ENCODE results near the gene C1orf226. TPM values are rescaled to one million over a fixed set of nuclear protein-coding genes. Genes with fewer than 3 reads are reported as not detected.

The C1orf226 gene
- total and polyA plus RNA-seq, 9 of the 15 experiments (the other 6 are each of a cell fraction or from before 2014, with no cell fraction given): 0.10 to 1.4 (median 0.47) TPM

DNA sequence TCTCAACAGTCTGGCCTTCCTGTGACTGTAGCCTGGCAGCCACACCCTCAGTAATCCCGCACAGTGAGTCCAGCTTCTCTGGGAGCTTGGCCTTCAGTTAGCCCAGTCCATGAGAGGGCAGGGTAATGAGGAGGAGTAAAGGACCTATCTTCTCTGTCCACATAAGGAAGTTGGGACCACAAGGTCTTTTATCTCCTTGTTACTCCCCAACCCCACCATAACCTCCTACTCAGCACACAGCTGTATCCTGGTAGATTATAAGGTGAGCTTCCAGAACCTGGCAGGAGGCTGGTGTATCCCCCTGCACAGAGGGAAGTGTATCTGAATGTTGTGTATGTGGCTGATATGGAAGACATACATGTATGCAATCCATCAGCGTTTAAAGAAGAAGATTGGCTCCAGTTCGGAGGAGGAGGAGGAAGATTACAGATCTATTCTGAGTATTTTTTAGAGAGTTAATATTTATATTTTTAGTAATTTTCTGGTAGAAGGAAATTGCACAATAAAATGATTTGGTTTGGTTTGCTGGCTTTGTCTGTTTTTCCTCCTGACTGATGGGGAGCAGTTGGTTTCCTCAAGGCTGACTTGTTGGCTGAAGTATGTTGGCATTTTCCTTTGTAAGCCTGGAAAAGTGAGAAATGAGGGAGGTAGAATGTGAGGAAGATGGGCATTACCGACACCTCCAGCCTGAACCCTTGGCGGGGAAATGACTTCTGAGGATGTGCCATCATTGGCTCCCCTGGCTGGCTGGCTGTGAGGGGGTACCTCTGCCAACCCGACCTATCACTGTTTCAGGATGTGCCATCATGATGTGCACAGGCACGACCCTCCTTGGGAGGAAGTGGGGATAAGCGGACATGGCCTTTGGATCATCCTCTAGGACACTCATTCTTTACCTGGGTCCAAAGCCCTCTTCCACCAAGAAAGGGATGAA lies 5.0 kb downstream of the C1orf226 start (continued):
- TF ChIP-seq ZNF644 (tag; IDR thresholded peaks at IDR 0.05; ENCODE audit: low read depth): no peak
- TF ChIP-seq NFE2L1 (tag; IDR thresholded peaks at IDR 0.05; ENCODE audit: borderline replicate concordance, low read depth): no peak
- peak; percentile 95 for TF ChIP-seq CCNT2 (IDR thresholded peaks at IDR 0.05; ENCODE audit: borderline replicate concordance, extremely low read depth, insufficient read length, low read depth, low read length)
- TF ChIP-seq MYNN (IDR thresholded peaks at IDR 0.05): peak; percentile 88
- TF ChIP-seq MYNN (CRISPR knock-in tag; IDR thresholded peaks at IDR 0.05): no peak
- peak; percentile 81 for TF ChIP-seq ETS1 (conservative IDR thresholded peaks at IDR 0.05; ENCODE audit: control insufficient read depth, low read depth, low read length)
